GM19099 (cell line): ENCODE measurements around the gene NOP14.

Source experiments
- POLR2A ChIP-seq: IDR thresholded peaks from 3 replicates; pipeline ENCODE4 v1.6.1; 2011; ENCODE audit warnings: low read depth; ENCODE audit not compliant: insufficient read length; ENCODE audit errors: extremely low read depth

Gene NOP14

DNA sequence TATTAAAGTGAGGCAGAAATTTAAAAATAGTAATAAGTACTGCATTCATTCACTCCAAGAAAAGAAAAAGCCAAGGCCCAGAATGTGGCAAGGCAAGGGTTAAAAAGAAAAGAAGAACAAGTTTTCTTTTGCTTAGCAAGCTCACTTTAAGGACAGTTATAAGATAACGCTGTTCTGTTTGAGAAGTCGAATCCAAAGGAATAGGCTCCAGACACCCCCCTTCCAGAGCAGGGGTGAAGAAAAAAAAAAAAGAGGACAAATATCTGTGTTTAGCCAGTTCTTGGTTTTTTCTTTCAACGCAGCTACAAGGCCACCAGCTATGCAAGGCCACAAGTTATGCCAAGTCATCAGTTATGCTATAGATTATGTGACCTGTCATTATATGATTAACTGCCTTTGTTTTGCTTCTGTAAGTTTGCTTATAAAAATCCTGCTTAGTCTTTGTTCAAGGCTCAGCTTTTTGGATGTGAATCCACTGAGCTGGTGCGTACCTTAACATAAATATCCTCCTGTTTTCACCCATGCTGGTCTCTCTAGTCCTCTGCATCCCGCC lies 1.6 kb upstream of the NOP14 start:
- no peak for TF ChIP-seq POLR2A

GRCh38 chr4:2963966-2964471 lies 813 bp upstream of the NOP14 start:
- TF ChIP-seq POLR2A: no peak

- TF ChIP-seq POLR2A: no peak
Measured at GRCh38 chr4:2962614-2963174, 512 bp downstream of the NOP14 start.

- TF ChIP-seq POLR2A: no peak
Measured at GRCh38 chr4:2961811-2962441, 1.3 kb downstream of the NOP14 start.

- no peak for TF ChIP-seq POLR2A
Measured at GRCh38 chr4:2961421-2961810, 1.8 kb downstream of the NOP14 start.

GRCh38 chr4:2958446-2958845 lies 4.8 kb downstream of the NOP14 start:
- TF ChIP-seq POLR2A: no peak

- TF ChIP-seq POLR2A: no peak
Measured at GRCh38 chr4:2954358-2955185, 8.6 kb downstream of the NOP14 start.

DNA sequence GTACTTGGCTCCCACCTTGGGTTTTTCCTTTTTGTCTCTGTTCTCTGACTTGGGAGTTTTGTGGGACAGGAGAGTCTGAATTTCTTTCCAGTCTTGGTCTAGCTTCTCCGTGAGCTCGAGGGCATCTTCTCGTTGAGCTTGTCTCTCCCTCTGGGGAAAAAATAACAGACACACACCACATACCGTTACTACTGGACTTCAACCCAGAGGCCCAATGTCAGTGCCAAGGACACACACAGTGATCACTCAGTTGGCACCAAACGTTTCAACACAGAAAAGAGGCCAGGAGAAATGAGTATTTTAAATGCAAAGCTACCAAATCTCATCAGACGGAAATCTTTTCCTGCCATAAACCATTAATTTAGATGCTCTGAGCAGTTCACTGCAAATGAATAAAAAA lies 9.7 kb downstream of the NOP14 start:
- no peak for TF ChIP-seq POLR2A

DNA sequence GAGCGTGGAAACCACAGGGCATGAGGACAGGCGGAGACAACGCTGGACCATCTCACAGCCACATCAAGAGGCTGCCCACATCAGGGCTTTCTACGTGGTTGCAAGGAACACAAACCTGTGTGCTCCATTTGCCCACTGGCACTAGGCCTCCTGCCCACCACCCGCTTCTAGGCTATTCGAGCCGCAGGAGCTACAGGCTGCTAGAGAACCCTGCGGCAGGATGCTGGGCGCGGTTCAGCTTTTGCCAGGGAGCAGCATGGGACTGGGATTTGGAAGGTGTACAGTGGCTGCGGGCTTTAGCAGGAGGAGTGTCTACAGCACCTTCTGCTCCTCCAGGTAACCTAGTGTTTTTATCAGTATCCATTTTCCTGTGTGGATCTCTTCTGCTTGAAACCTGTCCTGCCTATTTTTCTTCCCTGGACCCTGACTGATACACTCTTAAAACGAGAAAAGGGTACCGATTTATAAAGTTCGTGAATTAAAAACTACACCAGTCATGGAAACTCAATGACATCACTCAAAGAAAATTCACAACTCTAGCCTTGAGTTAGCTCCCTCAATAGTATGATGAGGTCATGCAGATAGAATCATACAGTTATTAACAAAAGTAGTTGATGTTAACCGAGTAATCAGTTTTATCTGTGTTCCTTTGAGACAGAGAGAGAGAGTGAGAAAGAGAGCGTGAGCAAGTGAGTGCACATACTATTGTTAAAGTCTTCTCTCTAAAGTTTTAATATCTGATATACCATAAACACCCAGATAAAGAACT lies 12.8 kb downstream of the NOP14 start:
- TF ChIP-seq POLR2A: no peak

DNA sequence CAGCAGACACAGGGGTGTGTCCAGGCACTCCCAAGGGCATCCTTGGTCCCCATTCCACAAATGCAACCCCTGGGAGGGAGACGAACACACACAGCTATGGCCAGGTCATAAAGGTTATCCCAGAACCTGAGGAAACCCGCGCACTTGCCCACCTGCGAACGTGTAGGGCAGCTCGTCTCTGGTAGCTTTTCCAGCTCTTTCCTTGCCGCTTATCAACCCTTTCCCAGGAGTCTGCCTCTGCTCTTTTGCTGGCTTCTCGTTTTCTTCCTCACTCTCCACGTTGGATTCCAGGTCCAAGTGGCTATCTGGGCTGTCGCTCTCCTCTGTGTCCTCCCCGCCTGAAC lies 13.5 kb downstream of the NOP14 start:
- no peak for TF ChIP-seq POLR2A

- no peak for TF ChIP-seq POLR2A
Measured at GRCh38 chr4:2948895-2949781, 14.1 kb downstream of the NOP14 start.

DNA sequence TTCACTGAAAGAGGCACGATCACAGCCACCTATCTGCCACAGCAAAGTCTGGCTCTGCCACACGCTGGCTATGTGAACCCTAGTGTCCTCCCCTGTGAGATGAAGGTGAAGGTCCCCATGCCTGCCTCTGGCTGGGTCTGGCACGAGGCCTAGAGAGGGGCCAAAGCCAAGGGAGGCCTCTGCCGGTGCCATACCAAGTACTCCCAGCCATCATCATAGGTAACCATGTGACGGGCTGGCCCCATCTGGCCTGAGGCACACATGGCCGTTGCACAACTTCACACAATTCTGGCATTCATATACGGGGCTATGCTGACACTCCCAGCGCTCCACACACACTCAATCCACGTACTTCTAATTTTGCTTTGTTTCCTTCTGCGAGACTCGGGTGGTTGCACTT lies 15.3 kb downstream of the NOP14 start:
- no peak for TF ChIP-seq POLR2A

DNA sequence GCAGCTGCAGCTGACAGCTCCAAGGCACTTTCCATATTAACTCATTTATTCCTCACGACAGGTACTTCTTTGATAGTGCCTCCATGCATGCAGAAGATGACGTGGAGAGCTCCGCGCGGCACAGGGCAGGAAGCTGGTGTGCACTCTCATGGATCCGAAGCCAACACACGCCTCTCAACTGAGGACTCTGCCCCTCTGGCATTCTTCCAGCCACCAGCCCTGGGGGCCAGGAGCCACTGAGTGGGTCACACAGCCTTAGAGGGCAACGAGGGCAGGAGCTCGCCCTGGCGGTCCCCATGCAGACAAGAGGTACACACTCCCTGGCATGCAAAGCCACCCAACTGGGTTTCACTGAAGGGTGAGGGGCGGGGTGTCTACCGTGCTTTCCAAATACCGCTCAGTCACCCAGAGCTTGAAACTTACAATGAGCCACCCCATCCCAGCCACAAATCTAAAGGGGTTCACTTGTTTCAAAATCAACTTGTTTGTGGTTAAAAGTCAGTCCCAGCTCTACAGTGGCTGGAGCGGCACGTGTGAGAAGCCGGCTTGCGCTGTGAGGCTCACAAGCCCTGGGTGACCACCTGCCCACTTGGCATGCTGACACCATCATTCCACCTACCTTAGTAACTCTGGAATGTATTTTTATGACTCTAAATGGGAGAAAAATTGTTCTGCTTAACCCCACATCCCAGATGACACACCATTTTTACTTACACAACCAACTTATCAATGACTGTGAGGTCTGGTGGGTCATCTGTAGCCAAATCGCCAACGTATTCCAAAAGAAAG lies 16.2 kb downstream of the NOP14 start:
- TF ChIP-seq POLR2A: no peak
